HL-60 (cell line): ENCODE data around the gene DHX29.

Source experiments
- DNase-seq, 2 experiments: peaks; one replicate each; pipeline ENCODE4 v3.0.0-alpha.2; 2010 to 2020; ENCODE audit warnings: low read depth in 1 of 2, low spot score in 1 of 2
- H3K27ac ChIP-seq: fragments of 250-450 bp; sonication (Bioruptor Pico); replicated peaks from 2 replicates; pipeline ENCODE4 v1.5.1; 2020; ENCODE audit warnings: mild to moderate bottlenecking, moderate library complexity
- H3K27me3 ChIP-seq: fragments of 250-450 bp; sonication (Bioruptor Pico); 2 replicates; pipeline ENCODE4 v1.5.1; 2021; ENCODE audit warnings: mild to moderate bottlenecking, moderate library complexity; ENCODE audit not compliant: insufficient read depth, poor library complexity, severe bottlenecking
- H3K4me3 ChIP-seq: replicated peaks from 2 replicates; pipeline ENCODE4 v1.5.1; 2011; ENCODE audit warnings: mild to moderate bottlenecking, control low read depth, low read length; ENCODE audit not compliant: insufficient read depth
- GABPA ChIP-seq: IDR thresholded peaks from 2 replicates; pipeline ENCODE4 v1.6.1; 2012; ENCODE audit warnings: low read depth
- POLR2AphosphoS5 ChIP-seq: IDR thresholded peaks from 2 replicates; pipeline ENCODE4 v1.6.1; 2012; ENCODE audit warnings: low read depth
- SPI1 ChIP-seq: IDR thresholded peaks from 2 replicates; pipeline ENCODE4 v1.6.1; 2012; ENCODE audit warnings: low read depth, mild to moderate bottlenecking, borderline replicate concordance
- TF ChIP-seq, protein P1 (sequence below): IDR thresholded peaks from one replicate; pipeline ENCODE4 v1.5.1; 2011; ENCODE audit warnings: low read length, control low read depth, inconsistent platforms; ENCODE audit not compliant: insufficient read depth
- TF ChIP-seq, protein P2 (sequence below): IDR thresholded peaks from 2 replicates; pipeline ENCODE4 v1.6.1; 2012; ENCODE audit warnings: low read depth; ENCODE audit not compliant: insufficient replicate concordance

Gene DHX29

DNA sequence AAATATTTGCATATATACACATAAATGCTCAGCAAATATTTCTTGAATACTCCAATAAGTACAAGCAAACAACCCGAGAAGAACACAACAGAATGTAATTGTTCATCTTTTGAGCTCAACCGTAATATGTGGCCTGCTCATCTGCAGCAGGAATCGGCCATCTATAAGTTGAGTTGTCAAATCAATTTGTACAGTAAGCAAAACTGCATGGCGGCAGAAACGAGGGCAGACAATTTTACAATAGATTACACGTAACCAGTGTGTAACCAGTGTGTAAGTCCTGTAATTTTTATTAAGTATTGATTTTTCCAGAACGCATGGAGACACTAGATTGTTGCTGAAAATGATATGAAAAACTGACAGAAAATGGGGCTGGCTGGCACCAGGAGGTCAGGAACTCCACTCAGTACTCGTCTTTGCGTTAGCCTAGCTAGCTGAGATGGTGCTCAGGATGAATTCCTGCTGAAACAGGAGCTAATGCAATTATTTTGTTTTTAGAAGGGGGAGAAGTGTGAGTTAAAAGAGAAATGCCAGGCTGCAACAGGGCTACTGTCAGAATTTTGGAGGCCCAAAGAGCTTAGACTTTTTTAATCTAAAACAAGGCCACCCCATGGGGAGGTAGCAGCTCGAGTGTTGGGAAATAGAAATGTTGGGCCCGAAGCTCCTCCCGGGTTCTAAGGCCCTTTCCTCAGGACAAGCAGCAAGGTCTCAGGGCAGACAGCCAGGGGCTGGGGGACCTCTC lies 682 bp downstream of the DHX29 start:
- peak overlapping the region; percentile 87 for H3K27ac ChIP-seq

DNA sequence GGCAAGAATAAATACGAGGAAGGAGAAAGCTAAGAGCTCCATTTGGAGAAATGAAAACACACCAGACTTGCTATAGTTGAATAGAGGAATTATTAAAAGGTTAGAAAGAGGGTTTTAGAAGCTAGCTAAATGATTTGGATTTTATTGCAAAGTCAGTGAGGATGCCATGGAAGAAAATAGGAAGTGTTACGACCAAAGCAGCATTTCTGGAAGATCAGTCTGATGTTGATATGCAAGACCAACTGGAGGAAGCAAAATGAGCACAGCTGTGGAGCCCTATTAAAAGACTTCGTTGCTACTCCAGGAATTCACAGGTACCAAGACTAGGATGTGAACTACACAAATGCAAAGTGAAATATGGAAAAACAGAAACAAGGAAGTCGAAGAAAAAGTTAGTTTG lies 2.1 kb downstream of the DHX29 start:
- TF ChIP-seq SPI1, result peak; percentile 44; the same call in 1 of the 2 replicates
- no peak for TF ChIP-seq POLR2AphosphoS5
- peak in 1 of 2 experiments; percentile 1 for DNase-seq
- Histone ChIP-seq H3K27ac (no peak overlapping the region; the same call in 1 of the 2 replicates), H3K4me3 (0 out of 2 replicates have a peak overlapping the region, but pooled peaks have one; percentile 69), H3K27me3 (no peaks in the 10 kb centered on the region)

More for the DNA sequence above, 682 bp downstream of the DHX29 start:
- no peak for DNase-seq
- Histone ChIP-seq H3K4me3 (peak overlapping the region; percentile 69), H3K27me3 (no peaks in the 10 kb centered on the region)
- TF ChIP-seq, protein P1, sequence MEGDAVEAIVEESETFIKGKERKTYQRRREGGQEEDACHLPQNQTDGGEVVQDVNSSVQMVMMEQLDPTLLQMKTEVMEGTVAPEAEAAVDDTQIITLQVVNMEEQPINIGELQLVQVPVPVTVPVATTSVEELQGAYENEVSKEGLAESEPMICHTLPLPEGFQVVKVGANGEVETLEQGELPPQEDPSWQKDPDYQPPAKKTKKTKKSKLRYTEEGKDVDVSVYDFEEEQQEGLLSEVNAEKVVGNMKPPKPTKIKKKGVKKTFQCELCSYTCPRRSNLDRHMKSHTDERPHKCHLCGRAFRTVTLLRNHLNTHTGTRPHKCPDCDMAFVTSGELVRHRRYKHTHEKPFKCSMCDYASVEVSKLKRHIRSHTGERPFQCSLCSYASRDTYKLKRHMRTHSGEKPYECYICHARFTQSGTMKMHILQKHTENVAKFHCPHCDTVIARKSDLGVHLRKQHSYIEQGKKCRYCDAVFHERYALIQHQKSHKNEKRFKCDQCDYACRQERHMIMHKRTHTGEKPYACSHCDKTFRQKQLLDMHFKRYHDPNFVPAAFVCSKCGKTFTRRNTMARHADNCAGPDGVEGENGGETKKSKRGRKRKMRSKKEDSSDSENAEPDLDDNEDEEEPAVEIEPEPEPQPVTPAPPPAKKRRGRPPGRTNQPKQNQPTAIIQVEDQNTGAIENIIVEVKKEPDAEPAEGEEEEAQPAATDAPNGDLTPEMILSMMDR, result no peak
- TF ChIP-seq GABPA (no peak), SPI1 (no peak), POLR2AphosphoS5 (no peak)
- TF ChIP-seq, protein P2, sequence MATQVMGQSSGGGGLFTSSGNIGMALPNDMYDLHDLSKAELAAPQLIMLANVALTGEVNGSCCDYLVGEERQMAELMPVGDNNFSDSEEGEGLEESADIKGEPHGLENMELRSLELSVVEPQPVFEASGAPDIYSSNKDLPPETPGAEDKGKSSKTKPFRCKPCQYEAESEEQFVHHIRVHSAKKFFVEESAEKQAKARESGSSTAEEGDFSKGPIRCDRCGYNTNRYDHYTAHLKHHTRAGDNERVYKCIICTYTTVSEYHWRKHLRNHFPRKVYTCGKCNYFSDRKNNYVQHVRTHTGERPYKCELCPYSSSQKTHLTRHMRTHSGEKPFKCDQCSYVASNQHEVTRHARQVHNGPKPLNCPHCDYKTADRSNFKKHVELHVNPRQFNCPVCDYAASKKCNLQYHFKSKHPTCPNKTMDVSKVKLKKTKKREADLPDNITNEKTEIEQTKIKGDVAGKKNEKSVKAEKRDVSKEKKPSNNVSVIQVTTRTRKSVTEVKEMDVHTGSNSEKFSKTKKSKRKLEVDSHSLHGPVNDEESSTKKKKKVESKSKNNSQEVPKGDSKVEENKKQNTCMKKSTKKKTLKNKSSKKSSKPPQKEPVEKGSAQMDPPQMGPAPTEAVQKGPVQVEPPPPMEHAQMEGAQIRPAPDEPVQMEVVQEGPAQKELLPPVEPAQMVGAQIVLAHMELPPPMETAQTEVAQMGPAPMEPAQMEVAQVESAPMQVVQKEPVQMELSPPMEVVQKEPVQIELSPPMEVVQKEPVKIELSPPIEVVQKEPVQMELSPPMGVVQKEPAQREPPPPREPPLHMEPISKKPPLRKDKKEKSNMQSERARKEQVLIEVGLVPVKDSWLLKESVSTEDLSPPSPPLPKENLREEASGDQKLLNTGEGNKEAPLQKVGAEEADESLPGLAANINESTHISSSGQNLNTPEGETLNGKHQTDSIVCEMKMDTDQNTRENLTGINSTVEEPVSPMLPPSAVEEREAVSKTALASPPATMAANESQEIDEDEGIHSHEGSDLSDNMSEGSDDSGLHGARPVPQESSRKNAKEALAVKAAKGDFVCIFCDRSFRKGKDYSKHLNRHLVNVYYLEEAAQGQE, result no peak

DNA sequence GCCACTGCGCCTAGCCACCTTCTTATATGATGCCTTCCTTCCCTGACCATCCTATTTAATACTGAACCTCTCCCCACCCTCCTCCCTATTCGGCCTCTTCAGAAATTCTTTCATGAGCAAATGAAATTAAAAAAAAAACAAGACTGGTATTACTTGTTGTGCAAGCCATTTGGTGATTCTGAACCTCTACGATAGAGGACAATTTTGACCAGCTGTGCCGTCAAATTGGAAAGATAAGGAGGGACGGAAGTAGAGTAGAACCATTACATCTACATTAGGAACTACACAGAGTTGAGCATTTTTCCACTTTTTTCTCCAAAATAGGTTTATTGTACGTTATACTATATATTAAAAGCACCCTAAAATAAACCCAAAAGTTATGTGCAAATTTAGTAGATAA lies 2.9 kb downstream of the DHX29 start:
- Histone ChIP-seq H3K27ac (no peak overlapping the region), H3K4me3 (no peak overlapping the region), H3K27me3 (no peaks in the 10 kb centered on the region)
- no peak for DNase-seq
- TF ChIP-seq, protein P1, result no peak
- TF ChIP-seq SPI1 (no peak), POLR2AphosphoS5 (no peak), GABPA (no peak)
- TF ChIP-seq, protein P2, result no peak

DNA sequence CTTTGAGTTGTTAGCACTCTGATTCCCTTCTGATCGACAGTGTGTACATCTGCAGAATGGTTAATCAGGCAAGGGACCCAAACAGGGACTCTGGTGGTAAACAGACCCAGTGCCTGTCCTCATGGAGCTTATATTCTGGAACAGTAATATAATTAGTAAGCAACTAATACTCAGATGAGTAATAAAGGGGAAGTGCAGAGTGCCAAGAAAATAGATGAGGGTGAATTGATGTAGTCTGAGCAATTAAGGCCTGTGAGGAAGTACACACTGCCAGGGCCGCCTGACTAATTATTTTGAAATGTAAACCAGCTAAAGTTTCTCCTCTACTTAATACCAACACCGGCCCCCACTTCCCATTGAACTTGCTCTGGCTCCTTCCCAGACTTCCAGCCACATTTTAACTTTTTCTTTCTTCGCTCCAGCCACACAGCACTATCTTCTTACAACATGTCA lies 4.2 kb downstream of the DHX29 start:
- DNase-seq, result peak; percentile 1 to 29
- no peak overlapping the region for H3K27ac ChIP-seq
- TF ChIP-seq SPI1, result peak; percentile 58; the same call in 1 of the 2 replicates
- TF ChIP-seq, protein P1, result no peak
- no peaks in the 10 kb centered on the region for H3K27me3 ChIP-seq
- no peak overlapping the region for H3K4me3 ChIP-seq
